Neuronal stem cell (in vitro differentiated cells): Measurements from ENCODE around the gene SH3TC2.

ENCODE experiments used
- DNase-seq: peaks from one replicate; pipeline ENCODE4 v3.0.0-alpha.2; 2013; ENCODE audit warnings: low spot score
- H2AFZ ChIP-seq: one replicate; pipeline ENCODE4 v1.6.1; 2013; ENCODE audit warnings: mild to moderate bottlenecking, low read length, inconsistent platforms
- H2AK5ac ChIP-seq: 2 replicates; pipeline ENCODE4 v1.6.1; 2013; ENCODE audit warnings: low read depth, mild to moderate bottlenecking, inconsistent platforms, low read length, moderate library complexity, mixed read lengths
- H2BK120ac ChIP-seq: 2 replicates; pipeline ENCODE4 v1.6.1; 2013; ENCODE audit warnings: low read depth, mild to moderate bottlenecking, inconsistent platforms, low read length, moderate library complexity, mixed read lengths
- H2BK12ac ChIP-seq: one replicate; pipeline ENCODE4 v1.6.1; 2013; ENCODE audit warnings: low read length, inconsistent platforms
- H2BK15ac ChIP-seq: 2 replicates; pipeline ENCODE4 v1.6.1; 2013; ENCODE audit warnings: mild to moderate bottlenecking, low read length, inconsistent platforms, mixed read lengths
- H2BK5ac ChIP-seq: one replicate; pipeline ENCODE4 v1.6.1; 2013; ENCODE audit warnings: inconsistent platforms, mild to moderate bottlenecking, low read length, moderate library complexity
- H3K14ac ChIP-seq: one replicate; pipeline ENCODE4 v1.6.1; 2013; ENCODE audit warnings: low read length, inconsistent platforms
- H3K18ac ChIP-seq: 2 replicates; pipeline ENCODE4 v1.6.1; 2013; ENCODE audit warnings: low read length, inconsistent platforms
- H3K23ac ChIP-seq: 2 replicates; pipeline ENCODE4 v1.6.1; 2013; ENCODE audit warnings: low read depth, mild to moderate bottlenecking, mixed read lengths, low read length, inconsistent platforms; ENCODE audit not compliant: poor library complexity
- H3K27ac ChIP-seq: replicated peaks from 3 replicates; pipeline ENCODE4 v1.5.1; 2013; ENCODE audit warnings: low read length, inconsistent platforms
- H3K27me3 ChIP-seq, 3 experiments: 2 replicates each; pipeline ENCODE4 v1.6.1; 2013; ENCODE audit warnings: low read length in 3 of 3, mild to moderate bottlenecking in 2 of 3, inconsistent platforms in 1 of 3, low read depth in 1 of 3, mixed read lengths in 1 of 3, moderate library complexity in 1 of 3; ENCODE audit not compliant: control insufficient read depth in 3 of 3, insufficient read depth in 3 of 3
- H3K36me3 ChIP-seq, 2 donors: replicated peaks in 1 of 2; 2 replicates each; pipeline ENCODE4 v1.6.1; 2013; ENCODE audit warnings: low read length in 2 of 2; ENCODE audit not compliant: control insufficient read depth in 2 of 2, insufficient read depth in 2 of 2
- H3K4ac ChIP-seq: 2 replicates; pipeline ENCODE4 v1.6.1; 2013; ENCODE audit warnings: inconsistent platforms, mild to moderate bottlenecking, low read length, moderate library complexity
- H3K4me1 ChIP-seq, 2 donors: 1 replicate in 1 of 2; 2 replicates in 1 of 2; pipeline ENCODE4 v1.6.1; 2013; ENCODE audit warnings: low read length in 2 of 2, low read depth in 1 of 2; ENCODE audit not compliant: control insufficient read depth in 2 of 2, insufficient read depth in 1 of 2
- H3K4me2 ChIP-seq: one replicate; pipeline ENCODE4 v1.6.1; 2013; ENCODE audit warnings: mild to moderate bottlenecking, low read length, inconsistent platforms; ENCODE audit not compliant: insufficient read depth, poor library complexity, severe bottlenecking
- H3K4me3 ChIP-seq, 2 donors: 2 replicates each; pipeline ENCODE4 v1.5.1; 2013; ENCODE audit warnings: low read length in 2 of 2, mild to moderate bottlenecking in 2 of 2, inconsistent platforms in 1 of 2, moderate library complexity in 1 of 2
- H3K79me1 ChIP-seq: one replicate; pipeline ENCODE4 v1.6.1; 2013; ENCODE audit warnings: low read depth, mild to moderate bottlenecking, inconsistent platforms, low read length, moderate library complexity
- H3K9ac ChIP-seq: one replicate; pipeline ENCODE4 v1.6.1; 2013; ENCODE audit warnings: mild to moderate bottlenecking, low read depth, low read length, inconsistent platforms; ENCODE audit not compliant: poor library complexity
- H3K9me3 ChIP-seq, 2 donors: replicated peaks in 1 of 2; 2 replicates each; pipeline versions ENCODE3 to v1.6.1; 2013; ENCODE audit warnings: low read length in 2 of 2, mild to moderate bottlenecking in 2 of 2, inconsistent platforms in 1 of 2, low read depth in 1 of 2, mixed read lengths in 1 of 2, moderate library complexity in 1 of 2; ENCODE audit not compliant: control insufficient read depth in 2 of 2, insufficient read depth in 1 of 2
- H4K8ac ChIP-seq: one replicate; pipeline ENCODE4 v1.6.1; 2013; ENCODE audit warnings: low read depth, mild to moderate bottlenecking, inconsistent platforms, low read length, moderate library complexity
- H4K91ac ChIP-seq: one replicate; pipeline ENCODE4 v1.6.1; 2013; ENCODE audit warnings: low read length, low read depth, mild to moderate bottlenecking, inconsistent platforms; ENCODE audit not compliant: poor library complexity
- WGBS, 2 donors: extraction: QIAGEN DNeasy Blood & Tissue Kit; methylation state at CpG; one replicate each; pipeline ENCODE4 v1.1.7; 2013; ENCODE audit warnings: missing lambda C conversion rate in 2 of 2, mixed read lengths in 1 of 2; ENCODE audit not compliant: insufficient read length in 2 of 2, insufficient replicate concordance in 1 of 2; ENCODE audit errors: extremely low coverage in 2 of 2; 5-methylcytosine and 5-hydroxymethylcytosine counted together

SH3TC2 gene

DNA sequence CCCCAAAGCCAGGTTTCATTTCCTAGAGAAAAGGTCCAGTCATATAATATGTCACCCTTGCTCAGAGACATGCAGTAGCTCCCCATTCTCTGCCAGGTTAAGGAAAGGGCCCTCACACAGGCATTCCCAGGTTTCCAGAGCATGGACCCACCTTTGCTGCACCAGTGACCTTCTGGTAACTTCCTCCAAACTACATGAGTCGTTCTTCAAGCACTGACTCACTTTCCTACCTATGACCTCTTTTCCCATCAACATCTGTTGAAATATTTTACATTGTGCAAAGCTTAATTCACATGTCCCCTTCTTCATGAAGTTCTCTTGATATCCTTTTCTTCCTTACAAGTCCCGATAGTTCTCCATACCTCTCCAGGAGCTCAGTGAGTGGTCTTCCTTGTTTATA is 25.9 kb downstream of the SH3TC2 start:
- no peaks in the 10 kb centered on the region for H3K79me1 ChIP-seq
- WGBS, 2 donors = no CpG with 5 or more reads among the region's 2 CpGs
- no peaks in the 10 kb centered on the region for H3K4me1 ChIP-seq
- H2BK12ac ChIP-seq = no peak overlapping the region
- no peak overlapping the region for H3K18ac ChIP-seq
- H3K27me3 ChIP-seq = no peaks in the 10 kb centered on the region
- no peaks in the 10 kb centered on the region for H3K36me3 ChIP-seq
- H3K23ac ChIP-seq = no peak overlapping the region
- no peak overlapping the region for H3K4me2 ChIP-seq
- no peak overlapping the region for H3K4me3 ChIP-seq
- H2BK15ac ChIP-seq = no peak overlapping the region
- no peak overlapping the region for H3K14ac ChIP-seq
- H3K9me3 ChIP-seq = no peaks in the 10 kb centered on the region
- H3K4ac ChIP-seq = no peak overlapping the region
- H2AFZ ChIP-seq = no peak overlapping the region
- no peak overlapping the region for H3K9ac ChIP-seq
- no peak overlapping the region for H4K8ac ChIP-seq
- H2BK5ac ChIP-seq = no peak overlapping the region
- DNase-seq = no peak
- no peak overlapping the region for H4K91ac ChIP-seq
- H3K27ac ChIP-seq = no peak overlapping the region
- H2BK120ac ChIP-seq = no peak overlapping the region
- H2AK5ac ChIP-seq = no peak overlapping the region

DNA sequence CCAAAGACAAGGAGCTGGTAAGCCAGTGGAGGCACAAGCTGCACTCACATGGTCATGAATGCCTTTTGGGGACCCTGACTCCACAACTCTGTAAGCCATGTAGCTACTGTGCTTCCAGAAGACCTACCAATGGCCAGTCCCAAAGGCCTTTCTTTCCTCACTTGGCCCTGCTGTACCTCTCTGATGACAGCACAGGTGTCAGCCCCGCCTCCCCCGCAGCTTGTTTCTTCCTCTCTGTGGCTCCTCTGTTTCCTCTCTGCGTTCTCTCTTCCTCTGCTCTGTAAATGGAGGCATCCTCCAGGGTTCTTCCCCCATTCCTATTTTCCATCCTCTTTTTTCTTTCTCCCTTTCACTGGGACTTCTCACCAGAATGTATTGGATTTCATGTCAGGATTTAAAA is 26.7 kb downstream of the SH3TC2 start:
- no peaks in the 10 kb centered on the region for H3K79me1 ChIP-seq
- H3K9ac ChIP-seq = no peak overlapping the region
- no peak overlapping the region for H2BK15ac ChIP-seq
- no peak for DNase-seq
- no peak overlapping the region for H3K18ac ChIP-seq
- H2BK12ac ChIP-seq = no peak overlapping the region
- H3K27me3 ChIP-seq = no peaks in the 10 kb centered on the region
- no peaks in the 10 kb centered on the region for H3K4me1 ChIP-seq
- H3K4me2 ChIP-seq = no peak overlapping the region
- H3K4ac ChIP-seq = no peak overlapping the region
- no peak overlapping the region for H2BK5ac ChIP-seq
- H2AK5ac ChIP-seq = no peak overlapping the region
- H2BK120ac ChIP-seq = no peak overlapping the region
- no peak overlapping the region for H4K91ac ChIP-seq
- H3K27ac ChIP-seq = no peak overlapping the region
- no peak overlapping the region for H4K8ac ChIP-seq
- H3K23ac ChIP-seq = no peak overlapping the region
- no peak overlapping the region for H2AFZ ChIP-seq
- H3K36me3 ChIP-seq = no peaks in the 10 kb centered on the region
- H3K14ac ChIP-seq = no peak overlapping the region
- H3K4me3 ChIP-seq = no peak overlapping the region
- WGBS, 2 donors = no CpG with 5 or more reads among the region's 3 CpGs
- H3K9me3 ChIP-seq = no peaks in the 10 kb centered on the region

DNA sequence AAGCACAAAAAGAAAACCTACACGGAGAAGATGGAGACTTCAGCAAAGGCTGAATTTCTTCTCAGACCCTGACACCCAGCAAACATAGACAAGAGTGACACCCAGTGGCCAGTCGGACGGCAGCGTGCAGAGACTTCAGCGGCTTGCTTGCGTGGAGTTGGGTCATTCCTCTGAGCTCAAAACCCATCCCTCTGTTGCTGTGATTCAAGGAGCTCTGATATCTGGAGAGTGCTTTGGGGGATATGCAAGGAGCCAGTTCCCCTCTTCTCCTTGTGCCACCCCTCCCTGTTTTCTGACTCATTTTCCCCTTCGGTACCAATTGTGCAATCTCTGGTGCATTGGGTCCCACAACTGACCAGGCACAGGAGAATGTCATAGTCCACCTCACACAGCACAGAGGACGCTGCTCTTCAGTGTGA is 27.5 kb downstream of the SH3TC2 start:
- Histone ChIP-seq H3K4ac (no peak overlapping the region), H3K79me1 (no peaks in the 10 kb centered on the region), H3K14ac (no peak overlapping the region), H2BK5ac (no peak overlapping the region), H4K91ac (no peak overlapping the region), H3K4me1 (no peaks in the 10 kb centered on the region), H2BK12ac (no peak overlapping the region), H3K23ac (no peak overlapping the region), H3K27me3 (no peaks in the 10 kb centered on the region), H2BK15ac (no peak overlapping the region), H3K36me3 (no peaks in the 10 kb centered on the region), H3K27ac (no peak overlapping the region), H3K4me2 (no peak overlapping the region), H2AFZ (no peak overlapping the region), H3K9ac (no peak overlapping the region), H3K9me3 (no peaks in the 10 kb centered on the region), H3K18ac (no peak overlapping the region), H4K8ac (no peak overlapping the region), H3K4me3 (no peak overlapping the region), H2BK120ac (no peak overlapping the region), H2AK5ac (no peak overlapping the region)
- WGBS, 2 donors = no CpG with 5 or more reads among the region's 8 CpGs
- peak; percentile 48 for DNase-seq

DNA sequence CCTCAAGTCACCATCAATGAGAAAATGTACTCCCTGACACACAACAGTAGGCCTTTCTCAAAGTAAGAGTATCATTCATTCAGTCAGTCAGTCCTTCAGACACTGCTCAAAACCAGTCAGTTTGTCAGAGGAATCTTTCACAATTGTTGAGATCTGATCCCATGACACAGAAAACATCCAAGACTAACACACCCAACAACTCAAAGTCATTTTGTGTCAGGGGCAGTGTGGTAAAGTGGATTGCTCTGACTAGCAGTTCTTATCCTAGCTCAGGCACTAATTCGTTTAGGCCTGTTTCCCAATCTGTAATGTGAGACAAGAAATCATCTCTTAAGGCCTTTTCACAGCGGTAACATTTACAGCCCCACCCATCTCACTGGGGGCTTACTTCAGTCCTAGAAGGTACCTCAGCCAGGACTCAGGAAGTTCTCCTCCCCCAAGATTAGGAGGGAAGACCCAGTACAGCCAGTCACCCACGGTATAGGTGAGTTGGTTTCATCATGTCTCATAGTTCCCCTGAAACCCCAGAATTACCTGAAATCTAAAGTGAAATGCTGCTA is 31.9 kb downstream of the SH3TC2 start:
- H3K27ac ChIP-seq = no peak overlapping the region
- no peaks in the 10 kb centered on the region for H3K9me3 ChIP-seq
- no peak for DNase-seq
- H3K9ac ChIP-seq = no peak overlapping the region
- no peak overlapping the region for H4K8ac ChIP-seq
- H3K79me1 ChIP-seq = no peaks in the 10 kb centered on the region
- H2BK12ac ChIP-seq = no peak overlapping the region
- no peak overlapping the region for H2BK15ac ChIP-seq
- no peaks in the 10 kb centered on the region for H3K4me1 ChIP-seq
- no peak overlapping the region for H2BK5ac ChIP-seq
- H3K36me3 ChIP-seq = no peaks in the 10 kb centered on the region
- H3K4me2 ChIP-seq = no peak overlapping the region
- H3K4me3 ChIP-seq = no peak overlapping the region
- no peak overlapping the region for H2BK120ac ChIP-seq
- H3K18ac ChIP-seq = no peak overlapping the region
- H3K23ac ChIP-seq = no peak overlapping the region
- H4K91ac ChIP-seq = no peak overlapping the region
- no peak overlapping the region for H2AK5ac ChIP-seq
- no peak overlapping the region for H2AFZ ChIP-seq
- no peaks in the 10 kb centered on the region for H3K27me3 ChIP-seq
- H3K14ac ChIP-seq = no peak overlapping the region
- H3K4ac ChIP-seq = no peak overlapping the region
- no CpG with 5 or more reads among the region's 3 CpGs for WGBS, 2 donors
